Ishikawa (cell line): ENCODE data around the gene CLCA2.

Experiments
- CEBPB ChIP-seq: IDR thresholded peaks from 2 replicates; pipeline ENCODE4 v1.6.1; 2012
- CREB1 ChIP-seq: IDR thresholded peaks from 2 replicates; pipeline ENCODE4 v1.6.1; 2012; ENCODE audit warnings: low read depth
- EGR1 ChIP-seq: IDR thresholded peaks from 2 replicates; pipeline ENCODE4 v1.6.1; 2012
- EP300 ChIP-seq: IDR thresholded peaks from 2 replicates; pipeline ENCODE4 v1.6.1; 2012; ENCODE audit warnings: borderline replicate concordance
- FOXM1 ChIP-seq: IDR thresholded peaks from 2 replicates; pipeline ENCODE4 v1.6.1; 2012; ENCODE audit warnings: low read depth, borderline replicate concordance
- MAX ChIP-seq: IDR thresholded peaks from 2 replicates; pipeline ENCODE4 v1.6.1; 2012
- NFIC ChIP-seq: IDR thresholded peaks from 2 replicates; pipeline ENCODE4 v1.6.1; 2012
- RAD21 ChIP-seq: IDR thresholded peaks from 2 replicates; pipeline ENCODE4 v1.6.1; 2012; ENCODE audit warnings: low read depth
- REST ChIP-seq: IDR thresholded peaks from 2 replicates; pipeline ENCODE4 v1.6.1; 2012; ENCODE audit warnings: low read depth, mild to moderate bottlenecking
- TAF1 ChIP-seq: IDR thresholded peaks from 2 replicates; pipeline ENCODE4 v1.6.1; 2012; ENCODE audit warnings: low read depth, mild to moderate bottlenecking
- TCF12 ChIP-seq: IDR thresholded peaks from 2 replicates; pipeline ENCODE4 v1.6.1; 2012; ENCODE audit warnings: low read depth
- TEAD4 ChIP-seq: IDR thresholded peaks from 2 replicates; pipeline ENCODE4 v1.6.1; 2012
- USF1 ChIP-seq: IDR thresholded peaks from 2 replicates; pipeline ENCODE4 v1.6.1; 2012
- YY1 ChIP-seq: IDR thresholded peaks from 2 replicates; pipeline ENCODE4 v1.6.1; 2012; ENCODE audit warnings: low read depth
- ZBTB7A ChIP-seq: IDR thresholded peaks from 2 replicates; pipeline ENCODE4 v1.6.1; 2012; ENCODE audit warnings: low read depth

CLCA2 gene

GRCh38 chr1:86461482-86461881, 37.5 kb downstream of the CLCA2 start:
- TF ChIP-seq ZBTB7A (no peak), NFIC (no peak), EP300 (no peak), CREB1 (no peak), CEBPB (no peak), USF1 (no peak), FOXM1 (no peak), MAX (no peak), TAF1 (no peak), TEAD4 (no peak), TCF12 (no peak), YY1 (no peak), EGR1 (no peak), RAD21 (no peak), REST (no peak)

- TF ChIP-seq REST (no peak), EGR1 (no peak), TAF1 (no peak), RAD21 (no peak), NFIC (no peak), CEBPB (no peak), TEAD4 (no peak), FOXM1 (no peak), YY1 (no peak), EP300 (no peak)
Measured at GRCh38 chr1:86464819-86465218, 40.8 kb downstream of the CLCA2 start.

GRCh38 chr1:86466109-86466844, 42.3 kb downstream of the CLCA2 start:
- TF ChIP-seq TEAD4 (no peak), FOXM1 (no peak), CEBPB (no peak), CREB1 (no peak), REST (no peak), TCF12 (no peak), TAF1 (no peak), YY1 (no peak), ZBTB7A (no peak), RAD21 (no peak), USF1 (no peak), EGR1 (no peak), NFIC (no peak), MAX (no peak), EP300 (no peak)

- TF ChIP-seq NFIC: no peak
- TF ChIP-seq REST: no peak
- TF ChIP-seq EGR1: no peak
- no peak for TF ChIP-seq CEBPB
Measured at GRCh38 chr1:86466986-86467385, 43.0 kb downstream of the CLCA2 start.
